KBM-7 (cell line): ENCODE data around the gene PRPH.
A peak's percentile ranks its signal among the peaks of the same experiment; 100 is the strongest.
"Not testable (repeated sequence)": the region's sequence is repeated elsewhere in the genome, so short reads cannot be mapped to it uniquely, and the experiment has no call there.

ENCODE experiments used
- DNase-seq: peaks from one replicate; pipeline ENCODE4 v3.0.0-alpha.2; 2015
- in situ Hi-C: fragments of 300-500 bp; cut with MboI; formaldehyde crosslinking; loops from 2 replicates; pipeline ENCODE4 v1.14.3; 2020; ENCODE audit warnings: low sequenced_read_pairs, low pct_unique_long_range_greater_than_20kb, mixed read lengths

PRPH gene

GRCh38 chr12:49274396-49275069 is 20.4 kb upstream of the PRPH start:
- DNase-seq: no peak

GRCh38 chr12:49276304-49277290 is 18.4 kb upstream of the PRPH start:
- DNase-seq: no peak
- in situ Hi-C loops: no loop called here

More at GRCh38 chr12:49274396-49275069, 20.4 kb upstream of the PRPH start:
- in situ Hi-C loops: no loop called here

- in situ Hi-C loops: no loop called here
- DNase-seq: no peak
Observed at GRCh38 chr12:49277466-49277865, 17.5 kb upstream of the PRPH start.

- in situ Hi-C loops: loop anchor here (10.0 kb wide), 1 partner anchor 55 kb away; the partner anchor contains the start of gene C1QL4
- no peak for DNase-seq
Observed at GRCh38 chr12:49279706-49280159, 15.2 kb upstream of the PRPH start.

GRCh38 chr12:49280545-49280944 is 14.4 kb upstream of the PRPH start:
- in situ Hi-C loops: loop anchor here (10.0 kb wide), 1 partner anchor 54 kb away; the partner anchor contains the start of gene C1QL4
- DNase-seq: not testable (repeated sequence)

GRCh38 chr12:49282302-49282701 is 12.6 kb upstream of the PRPH start:
- DNase-seq: no peak
- in situ Hi-C loops: loop anchor here (10.0 kb wide), 1 partner anchor 52 kb away; the partner anchor contains the start of gene C1QL4

- in situ Hi-C loops: loop anchor here (10.0 kb wide), 1 partner anchor 52 kb away; the partner anchor contains the start of gene C1QL4
- DNase-seq: not testable (repeated sequence)
Observed at GRCh38 chr12:49282740-49283375, 12.1 kb upstream of the PRPH start.

- in situ Hi-C loops: loop anchor here (10.0 kb wide), 1 partner anchor 51 kb away; the partner anchor contains the start of gene C1QL4
- no peak for DNase-seq
Observed at GRCh38 chr12:49283541-49284429, 11.2 kb upstream of the PRPH start.

GRCh38 chr12:49284672-49285071 is 10.3 kb upstream of the PRPH start:
- in situ Hi-C loops: loop anchor here (10.0 kb wide), 1 partner anchor 50 kb away; the partner anchor contains the start of gene C1QL4
- DNase-seq: no peak

- no peak for DNase-seq
- in situ Hi-C loops: loop anchor here (10.0 kb wide), 1 partner anchor 47 kb away; the partner anchor contains the start of gene C1QL4
Observed at GRCh38 chr12:49287876-49288275, 7.1 kb upstream of the PRPH start.

- in situ Hi-C loops: loop anchor here (10.0 kb wide), 1 partner anchor 46 kb away; the partner anchor contains the start of gene C1QL4
- DNase-seq: peak; percentile 78
Observed at GRCh38 chr12:49288412-49288853, 6.5 kb upstream of the PRPH start.

GRCh38 chr12:49288922-49289555 is 5.9 kb upstream of the PRPH start:
- in situ Hi-C loops: loop anchor here (10.0 kb wide), 1 partner anchor 46 kb away; the partner anchor contains the start of gene C1QL4
- DNase-seq: no peak

GRCh38 chr12:49292729-49293055 is 2.3 kb upstream of the PRPH start:
- in situ Hi-C loops: no loop called here

GRCh38 chr12:49293056-49293956 is 1.6 kb upstream of the PRPH start:
- DNase-seq: no peak
- in situ Hi-C loops: no loop called here

More at GRCh38 chr12:49292729-49293055, 2.3 kb upstream of the PRPH start:
- no peak for DNase-seq

- in situ Hi-C loops: no loop called here
- no peak for DNase-seq
Observed at GRCh38 chr12:49294086-49294803, 702 bp upstream of the PRPH start.

GRCh38 chr12:49294804-49295081 is 204 bp upstream of the PRPH start:
- in situ Hi-C loops: no loop called here
- no peak for DNase-seq
